GM19455 (cell line): Measurements from ENCODE around the gene SPATA12.
"Not testable (repeated sequence)": the region's sequence is repeated elsewhere in the genome, so short reads cannot be mapped to it uniquely, and the experiment has no call there.

Source experiments
- ATAC-seq: cut with Tn5 transposase; IDR thresholded peaks from one replicate; pipeline ENCODE4 v1.9.1; 2021; ENCODE audit not compliant: unreplicated experiment

The SPATA12 gene

DNA sequence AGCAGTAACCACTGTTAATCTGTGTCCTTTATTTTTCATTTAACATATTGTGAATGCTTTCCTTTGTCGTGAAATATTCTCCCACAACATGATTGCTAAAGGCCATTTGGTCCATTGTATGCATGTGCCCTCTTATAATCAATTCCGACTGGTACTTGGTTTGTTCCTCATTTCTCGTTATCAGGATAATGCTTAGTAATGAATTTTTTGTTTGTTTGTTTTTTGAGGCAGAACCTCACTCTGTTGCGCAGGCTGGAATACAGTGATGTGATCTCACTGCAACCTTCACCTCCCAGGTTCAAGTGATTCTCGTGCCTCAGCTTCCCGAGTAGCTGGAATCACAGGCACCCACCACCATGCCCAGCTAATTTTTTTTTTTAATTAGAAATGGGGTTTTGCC is 22.0 kb downstream of the SPATA12 start:
- no peak for ATAC-seq

- ATAC-seq: not testable (repeated sequence)
These were observed 23.0 kb downstream of the SPATA12 start for GRCh38 chr3:57083266-57083995.

- ATAC-seq: no peak
These were observed 24.7 kb downstream of the SPATA12 start for GRCh38 chr3:57085211-57085610.

DNA sequence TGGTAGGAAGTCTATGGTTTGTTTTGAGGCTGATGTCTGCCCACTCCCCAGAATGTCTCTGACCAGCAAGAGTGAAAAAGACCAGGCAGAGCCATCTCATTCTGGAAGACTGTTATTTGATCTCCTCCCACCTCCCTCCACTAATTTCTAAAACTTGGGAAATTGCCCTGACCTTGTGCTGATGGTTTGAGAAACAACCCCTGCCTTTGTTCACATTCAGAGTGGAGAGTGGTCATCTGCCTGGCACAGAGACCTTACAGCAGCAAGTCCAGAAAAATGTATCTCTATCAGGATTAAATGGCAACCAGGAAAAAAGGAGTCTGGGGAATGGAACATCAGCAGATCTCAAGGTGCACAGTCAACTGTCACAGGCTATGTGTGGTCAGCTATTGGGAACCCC is 25.7 kb downstream of the SPATA12 start:
- no peak for ATAC-seq

GRCh38 chr3:57087361-57088092 is 27.1 kb downstream of the SPATA12 start:
- no peak for ATAC-seq

GRCh38 chr3:57088503-57088902 is 28.0 kb downstream of the SPATA12 start:
- no peak for ATAC-seq

DNA sequence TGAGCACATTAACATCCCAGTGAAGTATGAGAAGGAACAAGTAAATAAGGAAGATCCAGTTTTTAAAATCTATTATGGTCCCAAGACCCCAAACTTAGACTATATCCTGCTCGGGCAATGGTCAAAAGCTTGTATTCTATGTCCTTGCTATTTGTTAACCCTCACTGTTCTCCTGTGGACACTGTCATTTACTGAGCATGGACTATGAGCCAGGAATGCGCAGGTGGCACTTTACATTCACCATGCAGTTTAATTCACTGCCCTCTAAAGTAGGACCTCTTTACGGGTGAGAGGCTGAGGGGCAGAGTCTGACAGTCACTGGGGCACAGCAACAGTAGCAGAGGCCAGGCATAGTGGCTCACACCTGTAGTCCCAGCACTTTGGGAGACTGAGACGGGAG is 28.6 kb downstream of the SPATA12 start:
- ATAC-seq: no peak

GRCh38 chr3:57091521-57092273 is 31.2 kb downstream of the SPATA12 start:
- ATAC-seq: no peak

DNA sequence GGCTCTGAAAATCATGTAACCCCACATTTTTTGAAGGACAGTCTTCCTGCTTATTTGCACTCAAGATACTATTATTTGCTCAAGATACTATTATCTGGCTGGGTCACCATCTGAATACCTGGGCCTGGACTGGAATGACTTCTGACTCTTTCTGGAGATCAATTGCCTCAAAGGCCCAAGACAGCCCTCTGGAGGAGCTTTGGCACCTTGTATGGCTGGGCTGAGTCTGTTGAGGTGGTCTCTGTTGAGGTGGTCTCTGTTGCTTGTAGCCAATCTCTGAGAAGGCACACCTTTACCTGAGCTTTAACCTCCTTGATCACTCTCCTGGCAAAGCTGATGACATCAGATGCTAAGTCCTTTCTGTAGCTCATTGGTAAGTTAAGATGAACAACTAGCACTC is 33.0 kb downstream of the SPATA12 start:
- ATAC-seq: no peak

GRCh38 chr3:57093971-57094535 is 33.6 kb downstream of the SPATA12 start:
- no peak for ATAC-seq

- no peak for ATAC-seq
These were observed 34.1 kb downstream of the SPATA12 start for GRCh38 chr3:57094575-57094974.

DNA sequence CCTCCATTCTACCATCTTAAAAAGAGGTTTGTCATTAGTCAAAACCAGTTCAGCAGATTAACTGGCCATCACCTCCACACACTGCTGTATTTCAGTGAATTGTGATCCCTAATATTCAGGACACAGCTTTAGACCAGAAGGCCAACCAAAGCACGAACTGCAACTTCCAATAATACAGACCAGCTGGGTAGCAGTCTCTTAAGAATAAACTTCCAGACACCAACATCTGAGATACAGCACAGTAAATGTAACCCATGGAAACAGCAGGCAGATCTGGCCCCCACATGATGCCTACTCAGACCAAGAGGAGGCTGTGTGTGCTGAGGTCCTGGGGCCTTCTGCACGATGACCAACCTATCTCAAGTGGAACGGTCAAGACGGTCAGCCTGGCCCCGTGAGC is 34.9 kb downstream of the SPATA12 start:
- no peak for ATAC-seq

DNA sequence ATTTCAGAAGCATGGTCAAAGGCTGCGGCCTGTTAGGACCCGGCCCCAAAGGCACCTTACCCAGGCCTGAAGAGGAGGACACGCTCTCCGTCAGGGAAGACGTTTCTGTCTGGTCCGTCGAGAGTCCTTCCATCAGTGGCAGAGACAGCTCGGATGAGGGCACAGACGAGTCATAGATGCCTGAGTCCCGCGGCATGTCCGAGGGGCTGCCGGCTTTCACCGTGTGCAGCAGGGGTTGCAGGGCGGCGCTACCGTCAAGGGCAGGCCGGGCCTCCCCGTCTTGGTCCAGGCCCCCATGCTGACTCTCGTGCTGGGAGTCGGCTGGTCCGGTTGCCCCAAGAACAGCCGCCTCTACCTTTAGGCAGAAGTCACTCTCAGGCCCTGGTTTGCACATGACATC is 37.1 kb downstream of the SPATA12 start:
- no peak for ATAC-seq

DNA sequence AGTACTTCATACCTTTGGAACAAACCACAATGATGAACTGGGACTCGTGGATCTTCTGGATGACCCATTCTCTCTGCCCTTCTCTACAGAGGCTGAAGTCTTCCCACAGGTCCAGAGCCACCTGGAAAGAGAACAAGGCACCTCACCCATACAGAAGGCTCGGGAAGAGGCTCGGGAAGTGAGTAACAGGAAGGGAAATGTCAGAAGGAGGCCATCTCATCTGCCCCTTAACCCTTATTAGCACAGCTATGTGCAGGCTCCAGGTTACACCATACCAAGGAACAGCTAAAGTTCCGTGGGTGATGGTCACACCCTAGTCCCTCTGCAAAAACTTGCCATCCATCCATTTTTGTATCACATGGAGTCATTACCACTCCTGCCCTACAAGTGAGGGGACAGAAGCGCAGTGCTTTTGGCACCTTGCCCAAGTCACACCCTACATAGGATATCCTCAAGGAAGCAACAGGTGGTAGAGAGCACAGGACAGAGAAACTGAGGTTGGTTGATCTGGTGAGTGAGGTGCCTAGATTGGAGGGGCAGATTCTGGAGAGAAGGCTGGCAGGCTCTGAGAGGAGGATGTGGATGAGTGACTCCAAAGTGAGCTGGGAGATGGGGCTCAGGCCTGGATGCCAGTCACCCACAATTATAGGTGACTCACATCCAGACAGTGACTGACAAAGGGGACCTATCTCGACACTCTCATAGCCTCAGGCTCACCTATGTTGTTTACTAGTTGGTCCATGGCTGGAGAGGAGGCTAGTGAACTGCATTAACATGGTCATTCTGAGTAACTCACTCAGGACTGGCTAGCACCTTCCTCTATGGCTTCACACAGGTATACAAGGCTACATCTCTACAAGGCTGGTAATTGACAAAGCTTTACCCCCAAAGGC is 38.2 kb downstream of the SPATA12 start:
- no peak for ATAC-seq

GRCh38 chr3:57100046-57100695 is 39.7 kb downstream of the SPATA12 start:
- ATAC-seq: peak; percentile 75

DNA sequence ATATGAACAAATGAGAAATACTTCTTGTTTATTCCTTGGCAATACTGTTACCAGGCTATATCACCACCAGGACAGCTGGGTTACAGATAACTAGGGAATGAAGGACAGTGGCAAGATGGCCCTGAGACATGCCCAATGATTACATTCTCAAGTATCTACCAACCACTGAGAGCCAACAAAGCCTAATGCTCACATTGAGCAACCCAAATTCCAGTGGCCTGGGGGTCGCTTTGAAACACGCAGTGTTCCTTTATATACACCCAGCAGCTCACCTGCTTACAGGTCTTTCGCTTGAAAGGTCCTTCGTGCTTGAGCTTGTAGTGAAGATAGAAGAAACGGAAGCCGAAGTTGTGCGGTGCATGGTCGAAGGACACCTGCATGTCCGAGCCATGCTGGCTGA is 45.1 kb downstream of the SPATA12 start:
- no peak for ATAC-seq

GRCh38 chr3:57108684-57109083 is 48.2 kb downstream of the SPATA12 start:
- no peak for ATAC-seq

GRCh38 chr3:57109437-57110199 is 49.2 kb downstream of the SPATA12 start:
- no peak for ATAC-seq

- ATAC-seq: no peak
These were observed 49.8 kb downstream of the SPATA12 start for GRCh38 chr3:57110214-57110613.
